BJ (cell line): Measurements from ENCODE around the gene PTPRG. TPM values are rescaled to one million over a fixed set of nuclear protein-coding genes. Genes with fewer than 3 reads are reported as not detected.

ENCODE experiments used
- CTCF ChIA-PET: fragments of 350-600 bp; formaldehyde crosslinking; extraction: SDS; loops from one replicate; lab custom pipeline; 2021; ENCODE audit warnings: antibody characterized with exemption, inconsistent platforms; lab: Yijun Ruan, JAX
- POLR2A ChIA-PET: fragments of 300-600 bp; sonication (Branson Sonifier 250); formaldehyde crosslinking; extraction: SDS; loops from one replicate; lab custom pipeline; 2021; ENCODE audit warnings: antibody characterized with exemption; lab: Charles Lee
- DNase-seq: peaks from one replicate; pipeline ENCODE4 v3.0.0-alpha.2; 2011; ENCODE audit warnings: low read depth
- H3K27me3 ChIP-seq: 2 replicates; pipeline ENCODE4 v1.6.0; 2011; ENCODE audit warnings: low read length; ENCODE audit not compliant: control insufficient read depth, insufficient read depth
- H3K36me3 ChIP-seq: 2 replicates; pipeline ENCODE4 v1.5.1; 2011; ENCODE audit warnings: low read length; ENCODE audit not compliant: control insufficient read depth, insufficient read depth
- H3K4me3 ChIP-seq: 2 replicates; pipeline ENCODE4 v1.5.1; 2011; ENCODE audit warnings: low read depth, mild to moderate bottlenecking, control low read depth, low read length
- CTCF ChIP-seq: IDR thresholded peaks from 2 replicates; pipeline ENCODE4 v1.5.1; 2011; ENCODE audit warnings: low read depth, mild to moderate bottlenecking, control low read depth, inconsistent platforms, low read length, moderate library complexity; ENCODE audit not compliant: insufficient read depth
- polyA plus RNA-seq: library from polyadenylated mRNA; depleted of rRNA; stranded (reverse); fragments of >200 nt; gene quantifications from 2 replicates; pipeline ENCODE4 v1.2.3, GENCODE V29; 2011

PTPRG gene
- polyA plus RNA-seq, 1 experiment = 20.8 TPM

- H3K27me3 ChIP-seq = no peaks in the 10 kb centered on the region
- DNase-seq = no peak
- ChIA-PET POLR2A (no interaction called here), CTCF (interaction anchor here (1.2 kb wide), 1 partner anchor 14 kb away, joined by 4 read pairs; no protein-coding TSS in a partner anchor)
- H3K36me3 ChIP-seq = no peaks in the 10 kb centered on the region
- H3K4me3 ChIP-seq = no peak overlapping the region
- no peak for TF ChIP-seq CTCF
Measured at GRCh38 chr3:61875976-61876671, 314.8 kb downstream of the PTPRG start.

- no peak for TF ChIP-seq CTCF
- no peak overlapping the region for H3K4me3 ChIP-seq
- POLR2A ChIA-PET = interaction anchor here (0.6 kb wide), 1 partner anchor 312 kb away, joined by 3 read pairs; no protein-coding TSS in a partner anchor
- no peaks in the 10 kb centered on the region for H3K36me3 ChIP-seq
- no peaks in the 10 kb centered on the region for H3K27me3 ChIP-seq
- peak; percentile 40 for DNase-seq
- CTCF ChIA-PET = no interaction called here
Measured at GRCh38 chr3:61876797-61877196, 315.4 kb downstream of the PTPRG start.

- Histone ChIP-seq H3K36me3 (no peaks in the 10 kb centered on the region), H3K4me3 (no peak overlapping the region), H3K27me3 (no peaks in the 10 kb centered on the region)
- DNase-seq = no peak
- ChIA-PET POLR2A (interaction anchor here (0.6 kb wide), 1 partner anchor 311 kb away, joined by 3 read pairs; no protein-coding TSS in a partner anchor), CTCF (interaction anchor here (0.7 kb wide), 1 partner anchor 157 kb away, joined by 3 read pairs; no protein-coding TSS in a partner anchor)
- 0 out of 2 replicates have a peak, but pooled peaks have one; percentile 13 for TF ChIP-seq CTCF
Measured at GRCh38 chr3:61877359-61878138, 316.2 kb downstream of the PTPRG start.

- ChIA-PET CTCF (interaction anchor here (0.8 to 2.1 kb wide), 2 partner anchors 13 to 316 kb away, joined by 4 to 5 read pairs; no protein-coding TSS in a partner anchor), POLR2A (interaction anchor here (0.5 kb wide), 1 partner anchor 39 kb away, joined by 4 read pairs; no protein-coding TSS in a partner anchor)
- TF ChIP-seq CTCF = no peak
- no peaks in the 10 kb centered on the region for H3K27me3 ChIP-seq
- H3K36me3 ChIP-seq = no peaks in the 10 kb centered on the region
- DNase-seq = no peak
- no peak overlapping the region for H3K4me3 ChIP-seq
Measured at GRCh38 chr3:61882253-61882652, 320.9 kb downstream of the PTPRG start.

GRCh38 chr3:61884794-61885193 lies 323.4 kb downstream of the PTPRG start:
- Histone ChIP-seq H3K4me3 (no peak overlapping the region), H3K36me3 (no peaks in the 10 kb centered on the region), H3K27me3 (no peaks in the 10 kb centered on the region)
- ChIA-PET CTCF (interaction anchor here (0.6 kb wide), 1 partner anchor 10 kb away, joined by 3 read pairs; no protein-coding TSS in a partner anchor), POLR2A (no interaction called here)
- no peak for DNase-seq
- no peak for TF ChIP-seq CTCF
